CD4-positive, alpha-beta T cell (primary cell): ENCODE data around the gene ARHGEF3. TPM values are rescaled to one million over a fixed set of nuclear protein-coding genes. Genes with fewer than 3 reads are reported as not detected.
A peak's percentile ranks its signal among the peaks of the same experiment; 100 is the strongest.

Experiments
- ATAC-seq: fragments of 200-7000 bp; cut with Tn5 transposase; one replicate; pipeline ENCODE4 v1.10.0; 2022; ENCODE audit warnings: mild to moderate bottlenecking; ENCODE audit not compliant: poor library complexity
- CTCF ChIA-PET: fragments of 350-600 bp; sonication (Branson Sonifier 250); formaldehyde crosslinking; loops from one replicate; lab custom pipeline; 2021; ENCODE audit warnings: antibody characterized with exemption, inconsistent platforms; lab: Charles Lee
- POLR2A ChIA-PET: fragments of 350-600 bp; sonication (Branson Sonifier 250); formaldehyde crosslinking; loops from one replicate; lab custom pipeline; 2021; ENCODE audit warnings: antibody characterized with exemption, inconsistent platforms; lab: Charles Lee
- DNase-seq, 14 experiments: peaks; one replicate each; pipeline ENCODE4 v3.0.0-alpha.2; 2013 to 2020; ENCODE audit warnings: mixed read lengths in 2 of 14
- H3K27ac ChIP-seq, 2 donors: one replicate each; pipeline versions ENCODE4 v1.5.1 to v1.7.0; 2013; ENCODE audit warnings: low read length in 2 of 2, low read depth in 1 of 2, mild to moderate bottlenecking in 1 of 2
- H3K27me3 ChIP-seq, 2 experiments: 1 replicate in 1 of 2; 2 replicates in 1 of 2; pipeline versions ENCODE4 v1.6.1 to v1.7.0; 2013; ENCODE audit warnings: low read length in 2 of 2, control low read depth in 1 of 2, mild to moderate bottlenecking in 1 of 2, moderate library complexity in 1 of 2; ENCODE audit not compliant: insufficient read depth in 2 of 2, control insufficient read depth in 1 of 2
- H3K36me3 ChIP-seq: one replicate; pipeline ENCODE4 v1.6.1; 2013; ENCODE audit warnings: low read length, control low read depth; ENCODE audit not compliant: insufficient read depth
- H3K4me1 ChIP-seq: one replicate; pipeline ENCODE4 v1.6.1; 2013; ENCODE audit warnings: low read length, control low read depth; ENCODE audit not compliant: insufficient read depth
- H3K4me3 ChIP-seq: one replicate; pipeline ENCODE4 v1.5.1; 2013; ENCODE audit warnings: mild to moderate bottlenecking, low read length, moderate library complexity
- H3K9me3 ChIP-seq, 2 experiments: 1 replicate in 1 of 2; 2 replicates in 1 of 2; pipeline versions ENCODE4 v1.6.1 to v1.7.0; 2013; ENCODE audit warnings: low read length in 2 of 2, mild to moderate bottlenecking in 2 of 2, control low read depth in 1 of 2, moderate library complexity in 1 of 2; ENCODE audit not compliant: control insufficient read depth in 1 of 2, insufficient read depth in 1 of 2
- H3K27ac Mint-ChIP-seq: one replicate; pipeline ENCODE4 v1.8.0; 2020; ENCODE audit warnings: mixed read lengths
- H3K27me3 Mint-ChIP-seq: one replicate; pipeline ENCODE4 v1.8.0; 2021; ENCODE audit warnings: mixed read lengths
- H3K36me3 Mint-ChIP-seq: one replicate; pipeline ENCODE4 v1.8.0; 2021; ENCODE audit warnings: low read depth, mixed read lengths
- H3K4me1 Mint-ChIP-seq: one replicate; pipeline ENCODE4 v1.8.0; 2021; ENCODE audit warnings: low read depth, mixed read lengths
- H3K4me3 Mint-ChIP-seq: one replicate; pipeline ENCODE4 v1.8.0; 2020; ENCODE audit warnings: mild to moderate bottlenecking, mixed read lengths
- H3K9me3 Mint-ChIP-seq: one replicate; pipeline ENCODE4 v1.8.0; 2020; ENCODE audit warnings: mixed read lengths
- intact Hi-C, 2 experiments: fragments of 100-400 bp; cut with DNase I in 1 of 2; cut with micrococcal nuclease in 1 of 2; formaldehyde crosslinking; loops; one replicate each; pipeline versions ENCODE4 v1.15.1 to v1.9.0; 2023 to 2025; cut with DNase I, micrococcal nuclease
- polyA plus RNA-seq, 2 donors: library from polyadenylated mRNA; unstranded; fragments of 120-200 nt; gene quantifications; one replicate each; pipeline ENCODE4 v1.2.1, GENCODE V29; 2013
- total RNA-seq, 174 experiments: library from RNA in 2 of 174; stranded (reverse) in 2 of 174; gene quantifications; one replicate each; pipeline ENCODE4 v1.2.3 and lab custom pipeline; 2021 to 2026
- TF ChIP-seq, protein P1 (sequence below): fragments of 200-600 bp; IDR thresholded peaks from one replicate; pipeline ENCODE4 v1.8.0; 2022; ENCODE audit warnings: antibody characterized with exemption, mild to moderate bottlenecking

Gene ARHGEF3, protein sequence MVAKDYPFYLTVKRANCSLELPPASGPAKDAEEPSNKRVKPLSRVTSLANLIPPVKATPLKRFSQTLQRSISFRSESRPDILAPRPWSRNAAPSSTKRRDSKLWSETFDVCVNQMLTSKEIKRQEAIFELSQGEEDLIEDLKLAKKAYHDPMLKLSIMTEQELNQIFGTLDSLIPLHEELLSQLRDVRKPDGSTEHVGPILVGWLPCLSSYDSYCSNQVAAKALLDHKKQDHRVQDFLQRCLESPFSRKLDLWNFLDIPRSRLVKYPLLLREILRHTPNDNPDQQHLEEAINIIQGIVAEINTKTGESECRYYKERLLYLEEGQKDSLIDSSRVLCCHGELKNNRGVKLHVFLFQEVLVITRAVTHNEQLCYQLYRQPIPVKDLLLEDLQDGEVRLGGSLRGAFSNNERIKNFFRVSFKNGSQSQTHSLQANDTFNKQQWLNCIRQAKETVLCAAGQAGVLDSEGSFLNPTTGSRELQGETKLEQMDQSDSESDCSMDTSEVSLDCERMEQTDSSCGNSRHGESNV
- total RNA-seq (10 to 100 TPM; 46.4 to 46.6 TPM), total RNA-seq (lab: John Stamatoyannopoulos, UW) (36.5 to 519 (median 175) reads per million in 172 experiments)
- 86.0 TPM for polyA plus RNA-seq (2013, experiment 1 of 2)
- polyA plus RNA-seq (2013, experiment 2 of 2), result 93.7 TPM

DNA sequence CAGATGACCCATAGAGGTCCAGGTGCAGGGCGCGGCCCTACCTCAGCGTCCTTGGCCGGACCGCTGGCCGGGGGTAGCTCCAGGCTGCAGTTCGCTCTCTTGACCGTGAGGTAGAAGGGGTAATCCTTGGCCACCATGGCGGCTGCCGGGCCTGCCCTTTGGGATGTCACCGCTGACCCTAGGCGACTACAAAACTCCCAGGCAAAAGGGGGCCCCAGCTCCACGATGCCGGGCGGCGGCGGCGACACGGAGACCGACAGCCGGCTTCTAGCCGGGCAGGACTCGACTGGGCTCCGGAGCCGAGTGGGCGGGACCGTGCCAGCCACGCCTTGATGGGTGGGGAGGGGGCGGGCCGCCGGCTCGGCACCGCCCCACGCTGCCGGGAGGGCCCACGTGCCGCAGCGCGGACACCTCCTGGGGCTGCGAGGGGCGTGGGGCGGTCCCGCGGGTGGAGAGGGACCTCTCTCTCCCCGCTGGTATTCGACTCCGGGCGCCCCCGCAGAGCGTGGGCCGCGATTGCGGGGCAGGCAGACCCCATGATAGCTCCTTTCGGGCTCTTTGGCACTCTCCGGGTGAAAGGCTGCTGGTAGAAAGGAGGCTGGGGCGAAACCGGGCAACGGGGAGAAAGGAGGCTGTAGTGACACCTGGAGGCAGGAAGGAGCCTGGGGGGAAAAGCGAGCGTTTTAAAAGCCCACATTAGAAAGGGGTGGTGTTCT, at the start of gene ARHGEF3:
Gene ARHGEF3, minus strand, starts transcription at position 288 of the 716 bp plus-strand sequence. Its CDS starts 151 bp downstream, at position 137.
- POLR2A ChIA-PET, result interaction anchor here (0.6 to 7.6 kb wide), 26 partner anchors 10 to 794 kb away, joined by 3 to 251 read pairs (median 9); partner anchors contain the start of genes CCDC66 and TASOR
- intact Hi-C loops, result loop anchor here (1.0 to 5.0 kb wide), 9 partner anchors 17 to 460 kb away; partner anchors contain the start of genes CCDC66 (in 1 of the 2) and TASOR (in 1 of the 2)
- CTCF ChIA-PET, result interaction anchor here (0.7 to 6.5 kb wide), 16 partner anchors 12 to 187 kb away, joined by 3 to 114 read pairs (median 4); no protein-coding TSS in a partner anchor
- DNase-seq, result peak; percentile 76 to 94 (median 87)
- Mint-ChIP-seq H3K27ac (peak within 1 kb of the TSS; percentile 89), H3K4me3 (peak within 1 kb of the TSS; percentile 95), H3K27me3 (no peaks in the 10 kb centered on the region), H3K9me3 (no peaks in the 10 kb centered on the region), H3K4me1 (peaks cover 57% of the 10 kb centered on the region), H3K36me3 (peaks cover 23% of the 10 kb centered on the region)
- TF ChIP-seq, protein P1, sequence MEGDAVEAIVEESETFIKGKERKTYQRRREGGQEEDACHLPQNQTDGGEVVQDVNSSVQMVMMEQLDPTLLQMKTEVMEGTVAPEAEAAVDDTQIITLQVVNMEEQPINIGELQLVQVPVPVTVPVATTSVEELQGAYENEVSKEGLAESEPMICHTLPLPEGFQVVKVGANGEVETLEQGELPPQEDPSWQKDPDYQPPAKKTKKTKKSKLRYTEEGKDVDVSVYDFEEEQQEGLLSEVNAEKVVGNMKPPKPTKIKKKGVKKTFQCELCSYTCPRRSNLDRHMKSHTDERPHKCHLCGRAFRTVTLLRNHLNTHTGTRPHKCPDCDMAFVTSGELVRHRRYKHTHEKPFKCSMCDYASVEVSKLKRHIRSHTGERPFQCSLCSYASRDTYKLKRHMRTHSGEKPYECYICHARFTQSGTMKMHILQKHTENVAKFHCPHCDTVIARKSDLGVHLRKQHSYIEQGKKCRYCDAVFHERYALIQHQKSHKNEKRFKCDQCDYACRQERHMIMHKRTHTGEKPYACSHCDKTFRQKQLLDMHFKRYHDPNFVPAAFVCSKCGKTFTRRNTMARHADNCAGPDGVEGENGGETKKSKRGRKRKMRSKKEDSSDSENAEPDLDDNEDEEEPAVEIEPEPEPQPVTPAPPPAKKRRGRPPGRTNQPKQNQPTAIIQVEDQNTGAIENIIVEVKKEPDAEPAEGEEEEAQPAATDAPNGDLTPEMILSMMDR, result peak; percentile 72
- Histone ChIP-seq H3K9me3 (no peaks in the 10 kb centered on the region), H3K36me3 (peaks cover 10% of the 10 kb centered on the region), H3K4me1 (peaks cover 23% of the 10 kb centered on the region), H3K27me3 (no peaks in the 10 kb centered on the region), H3K27ac (peak within 1 kb of the TSS; percentile 75 to 82), H3K4me3 (peak within 1 kb of the TSS; percentile 98)
- ATAC-seq, result peak; percentile 76

DNA sequence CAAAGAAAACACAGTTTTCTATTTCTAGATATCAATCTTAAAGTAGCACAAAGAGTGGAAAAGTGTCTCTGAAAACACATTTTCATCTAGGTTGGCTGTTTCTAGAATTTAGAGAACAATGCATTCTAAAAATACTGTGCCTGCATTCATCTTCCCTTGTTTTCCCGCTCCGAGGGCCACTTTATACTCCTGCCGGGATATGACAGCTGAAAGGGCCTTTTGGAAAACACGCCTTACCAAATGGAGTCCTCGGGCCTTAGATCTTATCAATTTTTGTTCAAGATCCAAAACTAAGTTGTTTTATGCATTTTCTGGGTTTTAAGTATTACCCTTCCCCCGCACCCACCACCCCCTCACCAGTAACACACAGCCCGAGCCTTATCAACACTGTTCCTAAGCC, 47.9 kb upstream of the ARHGEF3 start:
- ATAC-seq, result no peak
- no peak overlapping the region for H3K4me3 Mint-ChIP-seq
- ChIA-PET CTCF (no interaction called here), POLR2A (interaction anchor here (1.2 to 1.6 kb wide), 2 partner anchors 11 to 50 kb away, joined by 3 read pairs; no protein-coding TSS in a partner anchor)
- no peaks in the 10 kb centered on the region for H3K9me3 Mint-ChIP-seq
- intact Hi-C loops, result no loop called here
- DNase-seq, result no peak
- no peaks in the 10 kb centered on the region for H3K27me3 Mint-ChIP-seq
- H3K27ac Mint-ChIP-seq, result no peak overlapping the region
- H3K4me1 Mint-ChIP-seq, result peaks cover 35% of the 10 kb centered on the region
- H3K27ac ChIP-seq, result no peak overlapping the region
- TF ChIP-seq, protein P1, result no peak
- H3K4me1 ChIP-seq, result no peaks in the 10 kb centered on the region
- H3K36me3 ChIP-seq, result peaks cover 8% of the 10 kb centered on the region
- H3K9me3 ChIP-seq, result no peaks in the 10 kb centered on the region
- no peak overlapping the region for H3K4me3 ChIP-seq
- H3K27me3 ChIP-seq, result no peaks in the 10 kb centered on the region
- H3K36me3 Mint-ChIP-seq, result peaks cover 18% of the 10 kb centered on the region

DNA sequence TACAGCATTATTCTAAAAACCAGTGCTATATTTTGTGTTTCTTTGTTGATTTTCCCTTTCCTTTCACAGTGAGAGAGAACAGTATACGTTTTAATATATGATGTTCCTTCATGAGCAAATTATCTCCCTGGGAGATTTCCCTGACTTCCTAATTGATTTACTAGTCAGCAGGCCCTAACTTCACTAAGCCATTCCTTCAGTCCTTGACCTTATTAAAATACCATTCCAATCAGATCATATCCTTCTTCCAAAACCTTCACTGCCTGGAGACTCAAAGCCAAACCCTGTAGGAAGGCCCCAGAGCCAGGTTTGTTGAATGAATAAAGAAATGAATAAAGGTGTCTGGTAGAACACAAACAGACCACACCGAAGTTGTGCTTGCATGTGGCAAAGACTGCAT, 43.8 kb upstream of the ARHGEF3 start:
- peaks cover 41% of the 10 kb centered on the region for H3K4me1 Mint-ChIP-seq
- intact Hi-C loops, result no loop called here
- no peaks in the 10 kb centered on the region for H3K9me3 Mint-ChIP-seq
- peaks cover 26% of the 10 kb centered on the region for H3K36me3 Mint-ChIP-seq
- H3K36me3 ChIP-seq, result no peaks in the 10 kb centered on the region
- DNase-seq, result no peak
- POLR2A ChIA-PET, result no interaction called here
- no peak for ATAC-seq
- no peaks in the 10 kb centered on the region for H3K27me3 Mint-ChIP-seq
- no peak overlapping the region for H3K4me3 Mint-ChIP-seq
- H3K9me3 ChIP-seq, result no peaks in the 10 kb centered on the region
- H3K4me1 ChIP-seq, result no peaks in the 10 kb centered on the region
- H3K27ac Mint-ChIP-seq, result no peak overlapping the region
- TF ChIP-seq, protein P1, result no peak
- CTCF ChIA-PET, result no interaction called here
- no peaks in the 10 kb centered on the region for H3K27me3 ChIP-seq
- H3K4me3 ChIP-seq, result no peak overlapping the region
- H3K27ac ChIP-seq, result no peak overlapping the region
